ENCODE measurements around the gene PIGW. TPM values are rescaled to one million over a fixed set of nuclear protein-coding genes. Genes with fewer than 3 reads are reported as not detected.

The PIGW gene
- total RNA-seq, 2 donors from 2014 or later, result 2.8 to 3.9 TPM

GRCh38 chr17:36550491-36551417 is 16.0 kb downstream of the PIGW start:
- Histone ChIP-seq H3K36me3 (peaks cover 10% of the 10 kb centered on the region), H3K9me3 (no peaks in the 10 kb centered on the region), H3K4me1 (peaks cover 0 to 66% of the 10 kb centered on the region in 2 donors), H3K27me3 (no peaks in the 10 kb centered on the region), H3K4me3 (no peak overlapping the region), H3K27ac (no peak overlapping the region)
- no peak for DNase-seq (ENCODE audit: low spot score)
- TF ChIP-seq, protein P1, sequence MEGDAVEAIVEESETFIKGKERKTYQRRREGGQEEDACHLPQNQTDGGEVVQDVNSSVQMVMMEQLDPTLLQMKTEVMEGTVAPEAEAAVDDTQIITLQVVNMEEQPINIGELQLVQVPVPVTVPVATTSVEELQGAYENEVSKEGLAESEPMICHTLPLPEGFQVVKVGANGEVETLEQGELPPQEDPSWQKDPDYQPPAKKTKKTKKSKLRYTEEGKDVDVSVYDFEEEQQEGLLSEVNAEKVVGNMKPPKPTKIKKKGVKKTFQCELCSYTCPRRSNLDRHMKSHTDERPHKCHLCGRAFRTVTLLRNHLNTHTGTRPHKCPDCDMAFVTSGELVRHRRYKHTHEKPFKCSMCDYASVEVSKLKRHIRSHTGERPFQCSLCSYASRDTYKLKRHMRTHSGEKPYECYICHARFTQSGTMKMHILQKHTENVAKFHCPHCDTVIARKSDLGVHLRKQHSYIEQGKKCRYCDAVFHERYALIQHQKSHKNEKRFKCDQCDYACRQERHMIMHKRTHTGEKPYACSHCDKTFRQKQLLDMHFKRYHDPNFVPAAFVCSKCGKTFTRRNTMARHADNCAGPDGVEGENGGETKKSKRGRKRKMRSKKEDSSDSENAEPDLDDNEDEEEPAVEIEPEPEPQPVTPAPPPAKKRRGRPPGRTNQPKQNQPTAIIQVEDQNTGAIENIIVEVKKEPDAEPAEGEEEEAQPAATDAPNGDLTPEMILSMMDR (IDR thresholded peaks at IDR 0.05), result no peak

DNA sequence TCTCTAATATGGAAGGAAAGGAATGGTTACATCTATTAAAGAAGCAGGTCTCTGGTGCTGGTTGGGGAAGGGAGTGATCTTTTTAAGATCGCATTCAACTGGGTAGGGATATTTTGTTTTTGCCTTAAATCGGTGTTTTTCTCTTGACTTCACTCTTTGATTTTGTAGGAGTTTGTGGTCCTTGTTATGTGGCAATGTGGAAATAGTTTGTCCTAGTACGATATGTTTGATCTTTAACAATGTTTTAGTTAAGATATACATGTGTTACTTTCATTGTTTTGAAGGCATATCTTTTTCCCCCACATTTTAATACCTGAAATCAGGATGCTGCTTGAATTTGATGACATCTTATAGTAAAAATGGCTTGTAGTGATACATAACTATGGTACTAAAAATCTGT is 18.7 kb downstream of the PIGW start:
- no peak overlapping the region for H3K27ac ChIP-seq
- TF ChIP-seq, protein P1 (IDR thresholded peaks at IDR 0.05), result no peak
- H3K27me3 ChIP-seq, result no peaks in the 10 kb centered on the region
- peaks cover 34% of the 10 kb centered on the region for H3K36me3 ChIP-seq
- H3K4me1 ChIP-seq, result peaks cover 0 to 40% of the 10 kb centered on the region in 2 donors
- DNase-seq (ENCODE audit: low spot score), result no peak
- no peaks in the 10 kb centered on the region for H3K9me3 ChIP-seq
- no peak overlapping the region for H3K4me3 ChIP-seq

GRCh38 chr17:36566081-36566480 is 31.3 kb downstream of the PIGW start:
- H3K4me3 ChIP-seq, result no peak overlapping the region
- TF ChIP-seq, protein P1 (IDR thresholded peaks at IDR 0.05), result no peak
- H3K27me3 ChIP-seq, result no peaks in the 10 kb centered on the region
- H3K36me3 ChIP-seq, result peaks cover 78% of the 10 kb centered on the region
- H3K27ac ChIP-seq, result no peak overlapping the region
- no peak for DNase-seq (ENCODE audit: low spot score)
- no peaks in the 10 kb centered on the region for H3K9me3 ChIP-seq
- no peaks in the 10 kb centered on the region for H3K4me1 ChIP-seq

GRCh38 chr17:36575028-36575427 is 40.2 kb downstream of the PIGW start:
- TF ChIP-seq, protein P1 (IDR thresholded peaks at IDR 0.05), result no peak
- no peak overlapping the region for H3K4me3 ChIP-seq
- H3K27me3 ChIP-seq, result no peaks in the 10 kb centered on the region
- H3K36me3 ChIP-seq, result peaks cover 48% of the 10 kb centered on the region
- H3K27ac ChIP-seq, result no peak overlapping the region
- no peaks in the 10 kb centered on the region for H3K9me3 ChIP-seq
- no peaks in the 10 kb centered on the region for H3K4me1 ChIP-seq
- DNase-seq (ENCODE audit: low spot score), result no peak

DNA sequence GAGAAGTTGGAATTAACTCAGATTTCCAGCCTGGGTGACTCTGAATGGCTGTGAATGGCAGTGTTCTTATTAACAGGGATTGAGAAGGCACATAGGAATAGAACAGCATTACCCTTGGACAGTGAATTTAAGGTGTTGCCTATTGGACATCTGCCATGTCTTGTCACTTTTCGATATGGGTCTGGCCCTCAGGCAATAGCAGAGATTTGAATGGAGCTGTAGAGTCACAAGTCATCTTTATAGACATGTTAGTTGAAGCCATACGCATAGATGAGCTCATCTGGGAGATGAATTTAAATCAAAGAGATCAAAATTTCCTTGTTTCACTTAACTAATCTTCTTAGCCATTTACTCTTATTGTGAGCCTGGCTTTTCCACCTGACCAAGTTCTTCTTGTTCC is 42.0 kb downstream of the PIGW start:
- DNase-seq (ENCODE audit: low spot score), result no peak
- H3K36me3 ChIP-seq, result peaks cover 50% of the 10 kb centered on the region

More for the DNA sequence above, 42.0 kb downstream of the PIGW start:
- no peak overlapping the region for H3K27ac ChIP-seq
- H3K9me3 ChIP-seq, result no peaks in the 10 kb centered on the region
- H3K4me1 ChIP-seq, result no peaks in the 10 kb centered on the region
- no peak overlapping the region for H3K4me3 ChIP-seq
- TF ChIP-seq, protein P1 (IDR thresholded peaks at IDR 0.05), result no peak
- no peaks in the 10 kb centered on the region for H3K27me3 ChIP-seq
